B cell (primary cell): Measurements from ENCODE around the gene HOPX. TPM values are rescaled to one million over a fixed set of nuclear protein-coding genes. Genes with fewer than 3 reads are reported as not detected.

Experiments used
- ATAC-seq: fragments of 200-7000 bp; cut with Tn5 transposase; one replicate; pipeline ENCODE4 v1.10.0; 2021; ENCODE audit warnings: low read depth, mild to moderate bottlenecking, moderate number of reproducible peaks, moderate library complexity
- CTCF ChIA-PET: fragments of 350-600 bp; sonication (Branson Sonifier 250); formaldehyde crosslinking; loops from one replicate; lab custom pipeline; 2021; ENCODE audit warnings: antibody characterized with exemption, inconsistent platforms; lab: Charles Lee
- POLR2A ChIA-PET: fragments of 350-600 bp; sonication (Branson Sonifier 250); formaldehyde crosslinking; loops from one replicate; lab custom pipeline; 2021; ENCODE audit warnings: antibody characterized with exemption; lab: Charles Lee
- DNase-seq: peaks from one replicate; pipeline ENCODE4 v3.0.0; 2013
- H2AFZ ChIP-seq: 2 replicates; pipeline ENCODE4 v1.6.1; 2012; ENCODE audit warnings: mild to moderate bottlenecking, low read depth, low read length; ENCODE audit not compliant: insufficient read depth, poor library complexity, severe bottlenecking
- H3K27ac ChIP-seq, 2 donors: 1 replicate in 1 of 2; 2 replicates in 1 of 2; pipeline ENCODE4 v1.5.1; 2012 to 2013; ENCODE audit warnings: low read length in 2 of 2, mild to moderate bottlenecking in 2 of 2, moderate library complexity in 1 of 2
- H3K27me3 ChIP-seq, 4 experiments: fragments of 200-600 bp in 1 of 4; sonication (generic) in 1 of 4; replicated peaks in 1 of 4; 1 replicate in 2 of 4; 2 replicates in 2 of 4; pipeline versions ENCODE4 v1.6.1 to v1.7.0; 2013 to 2016; ENCODE audit warnings: low read length in 3 of 4, mild to moderate bottlenecking in 2 of 4, mixed read lengths in 1 of 4, moderate library complexity in 1 of 4; ENCODE audit not compliant: insufficient read depth in 4 of 4, control insufficient read depth in 3 of 4; ENCODE audit errors: control extremely low read depth in 1 of 4
- H3K36me3 ChIP-seq, 2 experiments: replicated peaks in 1 of 2; 1 replicate in 1 of 2; 2 replicates in 1 of 2; pipeline versions ENCODE4 v1.6.1 to v1.7.1; 2013; ENCODE audit warnings: low read length in 1 of 2; ENCODE audit not compliant: insufficient read depth in 2 of 2, control insufficient read depth in 1 of 2; ENCODE audit errors: control extremely low read depth in 1 of 2, extremely low read depth in 1 of 2
- H3K4me1 ChIP-seq, 2 donors: fragments of 200-600 bp in 1 of 2; sonication (generic) in 1 of 2; 1 replicate in 1 of 2; 2 replicates in 1 of 2; pipeline versions ENCODE4 v1.5.1 to v1.6.1; 2013 to 2017; ENCODE audit warnings: low read length in 2 of 2; ENCODE audit not compliant: control insufficient read depth in 2 of 2, insufficient read depth in 2 of 2
- H3K4me2 ChIP-seq: replicated peaks from 2 replicates; pipeline ENCODE3; 2012; ENCODE audit warnings: mild to moderate bottlenecking, low read depth, low read length; ENCODE audit not compliant: poor library complexity, severe bottlenecking
- H3K4me3 ChIP-seq, 5 experiments: fragments of 200-600 bp in 1 of 5; sonication (generic) in 1 of 5; 1 replicate in 3 of 5; 2 replicates in 2 of 5; pipeline versions ENCODE4 v1.5.1 to v1.7.0; 2011 to 2016; ENCODE audit warnings: low read length in 4 of 5, mild to moderate bottlenecking in 4 of 5, low read depth in 2 of 5, control low read depth in 1 of 5, moderate library complexity in 1 of 5; ENCODE audit not compliant: insufficient read depth in 1 of 5; ENCODE audit errors: control extremely low read depth in 1 of 5, extremely low read depth in 1 of 5
- H3K79me2 ChIP-seq: fragments of 200-600 bp; sonication (generic); one replicate; pipeline ENCODE4 v1.6.0; 2016; ENCODE audit warnings: low read length; ENCODE audit not compliant: control insufficient read depth, insufficient read depth
- H3K9ac ChIP-seq: fragments of 200-600 bp; sonication (generic); 2 replicates; pipeline ENCODE4 v1.6.1; 2017; ENCODE audit warnings: mild to moderate bottlenecking, low read length, moderate library complexity
- H3K9me3 ChIP-seq, 3 donors: one replicate each; pipeline versions ENCODE4 v1.6.1 to v1.7.1; 2013; ENCODE audit warnings: low read length in 2 of 3; ENCODE audit not compliant: control insufficient read depth in 2 of 3, insufficient read depth in 1 of 3; ENCODE audit errors: control extremely low read depth in 1 of 3
- H4K20me1 ChIP-seq: 2 replicates; pipeline ENCODE4 v1.6.0; 2012; ENCODE audit warnings: mild to moderate bottlenecking, low read length; ENCODE audit not compliant: insufficient read depth, control insufficient read depth, poor library complexity, severe bottlenecking
- H3K27ac Mint-ChIP-seq: one replicate; pipeline ENCODE4 v1.8.0; 2021; ENCODE audit warnings: mixed read lengths
- H3K27me3 Mint-ChIP-seq: one replicate; pipeline ENCODE4 v1.8.0; 2021; ENCODE audit warnings: mixed read lengths
- H3K4me1 Mint-ChIP-seq: one replicate; pipeline ENCODE4 v1.8.0; 2021; ENCODE audit warnings: mixed read lengths
- H3K4me3 Mint-ChIP-seq: one replicate; pipeline ENCODE4 v1.8.0; 2021; ENCODE audit warnings: mixed read lengths
- H3K9me3 Mint-ChIP-seq: one replicate; pipeline ENCODE4 v1.8.0; 2022; ENCODE audit warnings: mixed read lengths; ENCODE audit not compliant: insufficient read depth
- EZH2 ChIP-seq: IDR thresholded peaks from 2 replicates; pipeline ENCODE4 v1.6.1; 2012; ENCODE audit warnings: borderline replicate concordance, low read depth, mild to moderate bottlenecking, moderate library complexity, low read length; ENCODE audit not compliant: insufficient read depth, poor library complexity, severe bottlenecking
- WGBS: methylation state at CpG from one replicate; pipeline ENCODE4 v1.1.5; 2013; ENCODE audit warnings: missing lambda C conversion rate; ENCODE audit not compliant: insufficient coverage; 5-methylcytosine and 5-hydroxymethylcytosine counted together
- intact Hi-C: fragments of 100-400 bp; cut with micrococcal nuclease; formaldehyde crosslinking; loops from one replicate; pipeline ENCODE4 v1.10.0; 2022
- polyA plus RNA-seq: library from polyadenylated mRNA; depleted of rRNA; stranded (reverse); fragments of >200 nt; gene quantifications from 2 replicates; pipeline ENCODE4 v1.2.3, GENCODE V29; 2012
- total RNA-seq, 2 donors: library from RNA; stranded (reverse); fragments of 120-200 nt in 1 of 2; gene quantifications; 1 replicate in 1 of 2; 2 replicates in 1 of 2; pipeline versions ENCODE4 v1.2.3 to v1.2.4, GENCODE V29; 2013 to 2022
- TF ChIP-seq, protein P1 (sequence below): fragments of 200-600 bp; IDR thresholded peaks from one replicate; pipeline ENCODE4 v1.8.0; 2022; ENCODE audit warnings: antibody characterized with exemption, mild to moderate bottlenecking

The HOPX gene
- total and polyA plus RNA-seq, 2 donors (not counting 1 experiment from before 2014, with no cell fraction given), result 7.4 to 29.2 TPM

DNA sequence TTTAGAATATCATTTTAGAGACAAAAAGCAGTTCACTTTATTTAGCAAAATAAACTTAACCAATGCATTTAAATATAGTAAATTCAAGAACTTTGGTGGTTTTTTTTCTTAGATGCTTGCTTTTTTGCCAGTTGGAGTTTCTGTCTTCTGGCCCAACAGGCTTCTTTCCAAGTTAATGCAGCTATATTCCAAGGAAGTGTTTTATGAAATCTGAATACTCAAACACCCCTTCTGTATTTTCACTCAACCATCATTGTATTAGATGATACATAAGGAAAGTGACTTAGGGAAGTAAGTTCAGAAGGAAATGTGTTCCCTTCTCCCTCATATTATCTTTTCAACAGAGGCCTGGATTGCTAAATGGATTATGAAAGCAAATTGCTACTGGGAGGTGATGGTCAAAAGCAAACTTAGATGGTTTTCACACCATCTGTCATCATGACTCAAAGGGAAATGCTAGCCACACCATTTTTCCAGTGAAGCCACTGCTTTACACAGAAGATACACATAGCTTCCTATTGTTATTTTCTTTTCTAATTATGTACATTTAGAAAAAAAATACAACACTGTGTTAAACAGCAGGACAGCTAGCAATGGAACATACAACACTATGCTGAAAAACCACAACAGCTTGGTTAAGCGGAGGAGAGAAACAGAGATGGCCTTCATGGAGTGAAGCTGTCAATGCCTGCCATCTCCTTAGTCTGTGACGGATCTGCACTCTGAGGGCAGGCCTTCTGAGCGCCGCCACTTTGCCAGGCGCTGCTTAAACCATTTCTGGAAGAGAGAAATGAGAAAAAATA is 32.9 kb downstream of the HOPX start:
- H3K4me1 Mint-ChIP-seq, result peaks cover 34% of the 10 kb centered on the region
- WGBS, result no CpG with 5 or more reads among the region's 5 CpGs

DNA sequence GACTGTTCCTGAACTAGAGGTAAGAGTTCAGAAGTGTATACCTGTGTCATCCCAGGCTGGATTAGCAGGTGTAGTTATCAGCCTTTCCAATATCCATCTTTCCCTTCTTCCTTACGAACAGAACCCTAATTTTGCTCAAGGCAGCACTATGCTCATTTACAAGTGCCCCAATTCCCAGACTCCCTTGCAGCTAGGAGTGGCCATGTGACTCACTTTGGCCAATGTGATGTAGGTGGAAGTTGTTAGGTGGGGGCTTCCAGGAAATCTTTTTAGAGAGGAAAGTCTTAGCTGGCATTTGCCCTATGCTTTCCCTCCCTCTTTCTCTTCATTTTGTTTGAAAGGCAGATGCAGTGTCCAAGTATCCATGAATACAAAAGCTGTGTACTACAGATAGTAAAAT is 34.8 kb downstream of the HOPX start:
- H2AFZ ChIP-seq, result no peak overlapping the region
- H3K79me2 ChIP-seq, result no peaks in the 10 kb centered on the region
- no peak overlapping the region for H3K4me3 Mint-ChIP-seq
- H3K36me3 ChIP-seq, result no peaks in the 10 kb centered on the region
- TF ChIP-seq, protein P1, sequence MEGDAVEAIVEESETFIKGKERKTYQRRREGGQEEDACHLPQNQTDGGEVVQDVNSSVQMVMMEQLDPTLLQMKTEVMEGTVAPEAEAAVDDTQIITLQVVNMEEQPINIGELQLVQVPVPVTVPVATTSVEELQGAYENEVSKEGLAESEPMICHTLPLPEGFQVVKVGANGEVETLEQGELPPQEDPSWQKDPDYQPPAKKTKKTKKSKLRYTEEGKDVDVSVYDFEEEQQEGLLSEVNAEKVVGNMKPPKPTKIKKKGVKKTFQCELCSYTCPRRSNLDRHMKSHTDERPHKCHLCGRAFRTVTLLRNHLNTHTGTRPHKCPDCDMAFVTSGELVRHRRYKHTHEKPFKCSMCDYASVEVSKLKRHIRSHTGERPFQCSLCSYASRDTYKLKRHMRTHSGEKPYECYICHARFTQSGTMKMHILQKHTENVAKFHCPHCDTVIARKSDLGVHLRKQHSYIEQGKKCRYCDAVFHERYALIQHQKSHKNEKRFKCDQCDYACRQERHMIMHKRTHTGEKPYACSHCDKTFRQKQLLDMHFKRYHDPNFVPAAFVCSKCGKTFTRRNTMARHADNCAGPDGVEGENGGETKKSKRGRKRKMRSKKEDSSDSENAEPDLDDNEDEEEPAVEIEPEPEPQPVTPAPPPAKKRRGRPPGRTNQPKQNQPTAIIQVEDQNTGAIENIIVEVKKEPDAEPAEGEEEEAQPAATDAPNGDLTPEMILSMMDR, result no peak
- TF ChIP-seq EZH2, result no peak
- ATAC-seq (no peak), DNase-seq (no peak)
- H3K9me3 Mint-ChIP-seq, result peaks cover 5% of the 10 kb centered on the region
- peaks cover 24% of the 10 kb centered on the region for H3K4me1 Mint-ChIP-seq
- no peak overlapping the region for H3K27ac Mint-ChIP-seq
- ChIA-PET POLR2A (no interaction called here), CTCF (no interaction called here)
- H3K27ac ChIP-seq, result no peak overlapping the region
- peaks cover 18 to 22% of the 10 kb centered on the region in 2 donors for H3K4me1 ChIP-seq
- no peak overlapping the region for H3K9ac ChIP-seq
- intact Hi-C loops, result no loop called here
- no CpG with 5 or more reads among the region's 1 CpG for WGBS
- no peak overlapping the region for H3K4me2 ChIP-seq
- no peaks in the 10 kb centered on the region for H3K27me3 Mint-ChIP-seq
- no peaks in the 10 kb centered on the region for H3K27me3 ChIP-seq
- no peak overlapping the region for H3K4me3 ChIP-seq
- no peaks in the 10 kb centered on the region for H4K20me1 ChIP-seq
- peaks cover 0 to 12% (median 8%) of the 10 kb centered on the region in 3 donors for H3K9me3 ChIP-seq

More for the DNA sequence above, 32.9 kb downstream of the HOPX start:
- no peak overlapping the region for H3K4me3 ChIP-seq
- H3K27ac ChIP-seq, result no peak overlapping the region
- no peaks in the 10 kb centered on the region for H3K79me2 ChIP-seq
- H3K36me3 ChIP-seq, result no peaks in the 10 kb centered on the region
- intact Hi-C loops, result no loop called here
- no peak for TF ChIP-seq EZH2
- Mint-ChIP-seq H3K9me3 (peaks cover 5% of the 10 kb centered on the region), H3K27me3 (no peaks in the 10 kb centered on the region), H3K4me3 (no peak overlapping the region), H3K27ac (no peak overlapping the region)
- peaks cover 19 to 28% of the 10 kb centered on the region in 2 donors for H3K4me1 ChIP-seq
- DNase-seq (no peak), ATAC-seq (no peak)
- no peak overlapping the region for H2AFZ ChIP-seq
- ChIA-PET CTCF (no interaction called here), POLR2A (no interaction called here)
- no peak overlapping the region for H3K9ac ChIP-seq
- no peaks in the 10 kb centered on the region for H4K20me1 ChIP-seq
- H3K9me3 ChIP-seq, result peaks cover 0 to 12% (median 8%) of the 10 kb centered on the region in 3 donors
- no peak overlapping the region for H3K4me2 ChIP-seq
- no peaks in the 10 kb centered on the region for H3K27me3 ChIP-seq
